ENCODE results near the gene ZNF804B.

DNA sequence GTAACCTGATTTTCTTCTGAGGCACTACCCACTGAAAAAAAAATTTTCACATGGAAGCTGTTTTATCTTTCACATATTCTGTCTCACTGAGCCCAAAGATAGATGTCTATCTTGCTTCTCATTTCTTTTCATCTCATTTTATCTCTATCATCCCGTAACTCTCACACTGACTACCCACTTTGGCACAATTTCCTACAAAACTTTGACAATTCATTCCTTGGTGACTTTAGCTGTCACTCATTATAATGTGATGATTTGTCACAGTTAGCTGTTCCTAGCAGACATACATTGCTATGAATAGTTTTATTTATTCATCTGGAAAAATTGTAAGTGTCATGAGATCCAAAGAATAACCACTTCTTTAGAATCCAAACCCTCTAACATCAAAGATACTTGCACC lies 625.9 kb downstream of the ZNF804B start:
- TF ChIP-seq, protein P1, sequence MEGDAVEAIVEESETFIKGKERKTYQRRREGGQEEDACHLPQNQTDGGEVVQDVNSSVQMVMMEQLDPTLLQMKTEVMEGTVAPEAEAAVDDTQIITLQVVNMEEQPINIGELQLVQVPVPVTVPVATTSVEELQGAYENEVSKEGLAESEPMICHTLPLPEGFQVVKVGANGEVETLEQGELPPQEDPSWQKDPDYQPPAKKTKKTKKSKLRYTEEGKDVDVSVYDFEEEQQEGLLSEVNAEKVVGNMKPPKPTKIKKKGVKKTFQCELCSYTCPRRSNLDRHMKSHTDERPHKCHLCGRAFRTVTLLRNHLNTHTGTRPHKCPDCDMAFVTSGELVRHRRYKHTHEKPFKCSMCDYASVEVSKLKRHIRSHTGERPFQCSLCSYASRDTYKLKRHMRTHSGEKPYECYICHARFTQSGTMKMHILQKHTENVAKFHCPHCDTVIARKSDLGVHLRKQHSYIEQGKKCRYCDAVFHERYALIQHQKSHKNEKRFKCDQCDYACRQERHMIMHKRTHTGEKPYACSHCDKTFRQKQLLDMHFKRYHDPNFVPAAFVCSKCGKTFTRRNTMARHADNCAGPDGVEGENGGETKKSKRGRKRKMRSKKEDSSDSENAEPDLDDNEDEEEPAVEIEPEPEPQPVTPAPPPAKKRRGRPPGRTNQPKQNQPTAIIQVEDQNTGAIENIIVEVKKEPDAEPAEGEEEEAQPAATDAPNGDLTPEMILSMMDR (conservative IDR thresholded peaks at IDR 0.05; ENCODE audit: low read depth, low read length): no peak
- TF ChIP-seq RCOR1 (IDR thresholded peaks at IDR 0.05; ENCODE audit: insufficient replicate concordance, low read length) (no peak), POLR2A (IDR thresholded peaks at IDR 0.05; ENCODE audit: low read depth, low read length) (no peak), CHD1 (IDR thresholded peaks at IDR 0.05; ENCODE audit: low read depth, low read length) (no peak), USF2 (IDR thresholded peaks at IDR 0.05; ENCODE audit: low read depth, low read length) (no peak), MXI1 (IDR thresholded peaks at IDR 0.05; ENCODE audit: borderline replicate concordance, low read depth, low read length) (no peak), RFX5 (IDR thresholded peaks at IDR 0.05; ENCODE audit: low read depth, low read length) (no peak), MAZ (IDR thresholded peaks at IDR 0.05; ENCODE audit: borderline replicate concordance, low read depth, low read length) (no peak), CEBPB (IDR thresholded peaks at IDR 0.05; ENCODE audit: low read depth, low read length) (no peak), RAD21 (IDR thresholded peaks at IDR 0.05; ENCODE audit: low read length) (no peak), SMC3 (IDR thresholded peaks at IDR 0.05; ENCODE audit: low read depth, low read length) (no peak), BHLHE40 (IDR thresholded peaks at IDR 0.05; ENCODE audit: low read depth, low read length) (no peak)
